A673 (cell line): ENCODE results near the gene SLC3A2.

Source experiments
- EZH2 ChIP-seq: fragments of 200-600 bp; sonication (generic); IDR thresholded peaks from 2 replicates; pipeline ENCODE4 v1.6.1; 2017; ENCODE audit warnings: borderline replicate concordance, low read depth, mild to moderate bottlenecking, mixed read lengths, antibody characterized with exemption, low read length; ENCODE audit not compliant: poor library complexity, severe bottlenecking
- TF ChIP-seq, protein P1 (sequence below): fragments of 300-800, 200-600 bp; sonication (generic); conservative IDR thresholded peaks from 2 replicates; pipeline ENCODE4 v1.5.1; 2017; ENCODE audit warnings: low read depth, mild to moderate bottlenecking, antibody characterized with exemption, low read length, moderate library complexity, mixed read lengths

DNA sequence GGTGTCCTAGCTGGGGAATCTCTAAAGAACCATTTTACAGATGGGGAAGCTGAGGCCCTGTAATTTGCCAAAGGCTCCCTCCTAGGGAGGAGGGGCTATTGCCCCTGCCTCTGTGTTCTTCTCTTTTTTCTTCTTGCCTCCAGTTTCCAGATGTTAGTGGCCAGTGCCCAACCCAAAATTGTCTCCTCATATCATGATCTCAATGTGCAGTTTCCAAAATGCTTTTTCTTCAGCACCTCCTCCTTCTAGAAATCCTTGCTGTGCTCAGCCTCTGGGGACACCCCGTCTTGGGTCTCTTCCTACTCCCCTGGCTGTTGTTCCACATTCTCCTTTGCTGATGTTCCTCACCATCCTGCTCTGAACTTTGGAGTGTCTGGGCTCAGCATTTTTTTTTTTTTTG lies 50.0 kb downstream of the SLC3A2 start:
- no peak for TF ChIP-seq EZH2
- TF ChIP-seq, protein P1, sequence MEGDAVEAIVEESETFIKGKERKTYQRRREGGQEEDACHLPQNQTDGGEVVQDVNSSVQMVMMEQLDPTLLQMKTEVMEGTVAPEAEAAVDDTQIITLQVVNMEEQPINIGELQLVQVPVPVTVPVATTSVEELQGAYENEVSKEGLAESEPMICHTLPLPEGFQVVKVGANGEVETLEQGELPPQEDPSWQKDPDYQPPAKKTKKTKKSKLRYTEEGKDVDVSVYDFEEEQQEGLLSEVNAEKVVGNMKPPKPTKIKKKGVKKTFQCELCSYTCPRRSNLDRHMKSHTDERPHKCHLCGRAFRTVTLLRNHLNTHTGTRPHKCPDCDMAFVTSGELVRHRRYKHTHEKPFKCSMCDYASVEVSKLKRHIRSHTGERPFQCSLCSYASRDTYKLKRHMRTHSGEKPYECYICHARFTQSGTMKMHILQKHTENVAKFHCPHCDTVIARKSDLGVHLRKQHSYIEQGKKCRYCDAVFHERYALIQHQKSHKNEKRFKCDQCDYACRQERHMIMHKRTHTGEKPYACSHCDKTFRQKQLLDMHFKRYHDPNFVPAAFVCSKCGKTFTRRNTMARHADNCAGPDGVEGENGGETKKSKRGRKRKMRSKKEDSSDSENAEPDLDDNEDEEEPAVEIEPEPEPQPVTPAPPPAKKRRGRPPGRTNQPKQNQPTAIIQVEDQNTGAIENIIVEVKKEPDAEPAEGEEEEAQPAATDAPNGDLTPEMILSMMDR, result no peak
